Activated naive CD4-positive, alpha-beta T cell (primary cell): ENCODE results near the gene MRPL10.

Experiments used
- DNase-seq, 4 experiments: peaks; one replicate each; lab custom pipeline; 2025; lab: John Stamatoyannopoulos, UW

The MRPL10 gene

GRCh38 chr17:47831003-47831933 is at the start of gene MRPL10, which contains the start of gene LRRC46:
TSS of gene MRPL10 (minus strand) at chr17:47831541. CDS start at chr17:47831511, 30 bp downstream.
TSS of gene LRRC46 (plus strand) at chr17:47831670. CDS start at chr17:47831990, 320 bp downstream.
- DNase-seq: peak; percentile 77 to 85 (median 82)

GRCh38 chr17:47879776-47880454 is 48.6 kb upstream of the MRPL10 start:
- no peak for DNase-seq

GRCh38 chr17:47879028-47879585 is 47.8 kb upstream of the MRPL10 start:
- no peak for DNase-seq

GRCh38 chr17:47878203-47879027 is 47.1 kb upstream of the MRPL10 start:
- DNase-seq: no peak

- DNase-seq: no peak
Observed at GRCh38 chr17:47877368-47878034, 46.2 kb upstream of the MRPL10 start.

DNA sequence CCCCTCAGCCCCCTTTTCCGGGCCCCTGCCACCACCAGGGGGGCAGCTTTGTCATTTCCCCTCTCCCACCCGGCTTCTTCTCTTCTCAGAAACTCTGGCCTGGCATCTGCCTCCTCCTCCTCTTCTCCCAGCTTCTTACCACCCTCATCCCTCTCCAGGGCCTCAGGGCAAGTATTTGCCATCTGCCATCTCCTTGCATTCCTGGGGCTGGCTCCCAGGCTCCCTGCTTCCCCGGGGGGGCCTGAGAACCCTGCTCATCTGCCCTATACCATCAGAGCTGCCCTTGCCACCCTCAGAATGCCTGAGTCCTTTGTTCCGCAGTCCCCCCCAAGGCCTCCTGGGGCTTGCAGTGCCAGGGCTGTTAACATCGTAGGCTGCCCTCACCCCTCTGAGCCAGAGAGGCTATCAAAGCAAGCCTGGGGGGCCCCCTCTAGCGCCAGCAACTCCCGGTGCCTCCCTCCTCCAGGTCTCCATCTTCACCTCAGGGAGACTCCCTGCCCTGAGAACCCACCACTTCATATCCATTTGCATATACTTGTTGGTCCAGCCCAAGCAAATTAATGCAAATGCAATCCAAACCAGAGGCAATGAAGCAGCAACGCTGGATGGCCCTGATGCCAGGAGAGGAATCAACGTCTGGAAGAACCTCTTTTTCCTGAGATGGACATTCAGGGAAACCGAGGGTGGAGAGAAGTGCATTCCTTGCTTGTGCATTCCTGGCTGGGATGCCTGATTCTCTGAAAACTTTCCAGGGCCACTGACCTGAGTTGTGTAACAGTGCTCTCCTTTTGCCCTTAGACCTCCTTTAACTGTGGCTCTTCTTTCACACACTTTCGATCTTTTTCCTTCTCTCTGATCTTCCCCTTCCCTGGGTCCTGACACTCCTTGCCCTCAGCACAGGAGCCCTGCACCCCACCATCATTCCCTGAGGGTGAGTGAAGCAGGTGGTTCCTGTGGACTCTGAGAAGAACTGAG is 44.0 kb upstream of the MRPL10 start:
- no peak for DNase-seq

DNA sequence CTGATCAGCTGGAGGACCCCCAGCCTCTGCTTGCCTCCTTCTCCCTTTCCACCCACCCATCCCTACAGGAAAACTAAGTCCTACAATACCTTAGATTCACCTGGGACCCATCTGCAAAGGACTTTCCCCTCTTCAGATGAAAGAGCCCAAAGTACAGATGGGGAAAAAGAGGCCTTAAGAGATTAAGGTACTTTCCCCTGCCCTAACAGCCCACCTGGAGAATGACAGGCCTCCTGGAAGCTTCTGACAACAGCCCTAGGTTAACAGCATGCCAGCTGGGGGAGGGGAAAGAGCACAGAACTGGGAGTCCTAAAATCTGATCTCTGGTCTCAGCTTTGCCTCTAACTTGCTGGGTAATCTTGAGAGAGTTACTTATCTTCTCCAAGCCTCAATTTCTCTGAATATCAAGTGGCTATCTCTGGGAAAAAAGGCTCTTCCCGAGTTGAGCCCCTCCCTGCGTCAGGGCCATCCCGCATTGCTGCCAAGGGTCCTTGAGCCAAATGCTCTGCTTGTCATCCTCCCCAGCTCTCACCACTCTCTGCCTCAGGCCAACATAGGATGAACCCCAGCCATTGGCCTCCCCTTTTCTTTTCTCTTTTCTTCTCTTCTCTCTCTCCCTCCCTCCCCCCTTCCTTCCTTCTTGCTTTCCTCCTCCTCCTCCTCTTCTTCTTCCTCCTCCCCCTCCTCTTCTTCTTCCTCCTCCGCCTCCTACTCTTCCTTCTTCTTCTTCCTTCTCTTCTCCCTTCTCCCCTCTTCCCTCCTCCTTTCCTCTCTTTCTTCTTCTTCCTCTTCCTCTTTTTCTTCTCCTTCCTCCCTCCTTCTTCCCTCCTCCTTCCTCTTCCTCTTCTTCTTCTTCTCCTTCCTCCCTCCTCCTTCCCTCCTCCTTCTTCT is 42.1 kb upstream of the MRPL10 start:
- DNase-seq: no peak

- DNase-seq: no peak
Observed at GRCh38 chr17:47872651-47873161, 41.4 kb upstream of the MRPL10 start.

DNA sequence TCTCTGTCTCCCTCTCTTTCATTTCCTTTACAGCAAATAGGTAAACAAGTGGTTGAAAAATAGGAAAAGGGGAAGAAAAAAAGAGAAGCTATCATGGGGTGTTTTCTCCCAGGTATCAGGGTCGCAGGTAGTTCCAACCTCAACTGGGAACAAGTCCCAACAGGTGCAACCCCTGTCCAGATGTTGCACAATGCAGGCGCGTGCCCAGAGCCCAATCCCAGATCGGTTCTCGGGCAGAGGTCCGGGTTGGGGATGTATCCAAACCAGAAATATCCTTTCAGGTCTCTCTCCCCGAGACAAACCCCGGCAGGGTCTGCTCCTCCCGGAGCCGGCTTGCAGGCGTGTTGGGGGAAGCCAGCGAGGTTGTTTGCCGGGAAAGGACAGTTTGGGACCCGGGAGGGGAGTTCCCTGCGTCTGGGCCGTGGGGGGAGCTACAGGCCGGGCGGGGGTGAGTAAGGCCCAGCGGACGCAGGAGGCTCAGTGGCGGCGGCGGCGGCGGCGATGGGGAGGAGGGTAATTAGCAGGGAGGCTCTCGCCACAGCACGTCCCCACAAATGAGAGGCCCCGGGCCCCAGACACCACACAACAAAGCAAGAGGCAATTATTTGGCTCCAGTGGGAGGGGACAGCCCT is 40.8 kb upstream of the MRPL10 start:
- no peak for DNase-seq

DNA sequence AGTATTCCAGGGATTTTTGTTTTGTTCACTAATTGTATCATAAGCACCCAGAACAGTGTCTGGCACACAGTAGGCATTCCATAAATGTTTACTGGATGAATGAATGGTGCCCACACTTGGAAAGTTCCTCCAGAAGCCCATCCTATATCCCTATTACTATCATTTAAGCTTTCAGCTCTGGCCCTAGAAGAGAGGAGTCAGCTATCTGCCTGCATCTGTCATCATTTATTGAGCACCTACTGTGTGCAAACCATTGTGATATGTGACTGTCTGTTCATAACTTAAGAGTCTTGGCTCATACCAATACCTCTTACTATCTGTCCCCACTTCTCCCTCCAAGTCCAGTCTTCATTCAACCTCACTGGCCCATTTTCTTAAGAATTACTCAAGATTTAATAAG is 39.7 kb upstream of the MRPL10 start:
- DNase-seq: no peak

GRCh38 chr17:47870056-47870455 is 38.7 kb upstream of the MRPL10 start:
- DNase-seq: no peak

DNA sequence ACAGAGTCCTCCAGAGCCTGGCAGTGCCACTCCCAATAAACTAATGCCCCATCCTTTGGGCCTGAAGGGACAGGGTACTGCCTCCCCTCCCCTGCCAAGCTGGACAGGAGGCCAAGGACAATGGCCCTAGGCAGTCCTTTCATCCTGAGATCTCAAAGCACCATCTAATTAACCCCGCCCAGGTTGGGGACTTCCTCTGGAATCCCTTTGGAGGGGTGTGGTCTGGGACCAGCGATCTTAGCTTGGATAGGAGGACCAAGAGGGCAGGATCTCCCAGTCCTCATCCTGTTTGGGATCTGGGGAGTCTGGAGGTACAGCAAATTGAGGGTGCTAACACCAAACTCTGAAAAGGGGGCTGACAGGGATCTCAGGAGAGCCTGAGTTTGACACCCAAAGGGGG is 37.8 kb upstream of the MRPL10 start:
- DNase-seq: no peak

DNA sequence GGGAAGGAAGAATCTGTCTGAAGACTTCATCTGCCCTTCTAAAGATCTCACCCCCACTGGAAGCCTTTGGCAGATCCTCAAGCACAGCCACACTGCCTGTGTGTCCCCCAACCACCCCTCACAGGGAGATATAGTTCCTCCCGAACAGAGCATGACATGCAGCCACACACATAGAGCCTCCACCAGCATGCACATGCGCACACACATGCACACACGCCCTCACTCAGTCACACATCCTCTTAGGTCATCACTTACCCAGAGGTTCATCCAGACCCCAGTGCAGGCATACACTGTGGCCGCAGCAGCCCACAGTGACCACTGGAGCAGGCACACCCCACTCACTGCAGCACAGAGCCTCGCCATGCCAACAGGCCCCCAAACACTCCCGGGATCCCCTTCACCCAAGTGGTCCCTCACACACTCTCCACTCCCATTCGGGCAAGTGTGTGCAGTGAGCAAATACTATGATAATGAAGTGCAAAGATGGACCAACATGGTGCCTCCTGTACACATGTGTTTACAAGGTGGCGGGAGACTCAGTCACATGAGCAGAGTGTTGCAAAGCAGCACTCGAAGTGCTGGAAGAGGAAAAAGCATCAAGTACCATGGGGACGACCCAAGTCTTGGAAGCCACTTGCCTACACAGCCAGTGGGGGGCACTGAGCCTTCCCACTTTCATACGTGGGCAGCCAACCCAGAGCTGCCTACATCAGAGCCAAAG is 36.6 kb upstream of the MRPL10 start:
- no peak for DNase-seq

- no peak for DNase-seq
Observed at GRCh38 chr17:47866941-47867340, 35.6 kb upstream of the MRPL10 start.

DNA sequence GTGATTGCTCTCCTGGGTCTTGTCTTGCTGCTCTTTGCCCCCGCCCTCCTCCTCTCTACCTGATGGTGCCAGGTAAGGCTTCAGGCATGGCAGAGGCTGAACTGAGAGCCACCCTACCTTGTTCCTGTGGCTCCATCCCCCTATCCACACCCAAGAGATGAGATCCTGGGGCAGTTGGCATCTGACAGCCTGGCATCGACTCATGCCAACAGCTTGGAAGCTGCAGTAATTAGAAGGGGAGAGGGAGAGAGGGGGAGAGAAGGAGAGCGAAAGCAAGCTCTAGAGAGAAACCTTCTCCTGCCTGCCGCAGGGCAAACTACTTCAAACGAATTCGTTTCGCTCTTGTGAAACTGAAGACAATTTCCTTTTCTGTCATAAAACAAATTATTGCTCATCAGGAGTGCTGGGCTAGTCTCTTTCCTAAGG is 33.5 kb upstream of the MRPL10 start:
- no peak for DNase-seq

DNA sequence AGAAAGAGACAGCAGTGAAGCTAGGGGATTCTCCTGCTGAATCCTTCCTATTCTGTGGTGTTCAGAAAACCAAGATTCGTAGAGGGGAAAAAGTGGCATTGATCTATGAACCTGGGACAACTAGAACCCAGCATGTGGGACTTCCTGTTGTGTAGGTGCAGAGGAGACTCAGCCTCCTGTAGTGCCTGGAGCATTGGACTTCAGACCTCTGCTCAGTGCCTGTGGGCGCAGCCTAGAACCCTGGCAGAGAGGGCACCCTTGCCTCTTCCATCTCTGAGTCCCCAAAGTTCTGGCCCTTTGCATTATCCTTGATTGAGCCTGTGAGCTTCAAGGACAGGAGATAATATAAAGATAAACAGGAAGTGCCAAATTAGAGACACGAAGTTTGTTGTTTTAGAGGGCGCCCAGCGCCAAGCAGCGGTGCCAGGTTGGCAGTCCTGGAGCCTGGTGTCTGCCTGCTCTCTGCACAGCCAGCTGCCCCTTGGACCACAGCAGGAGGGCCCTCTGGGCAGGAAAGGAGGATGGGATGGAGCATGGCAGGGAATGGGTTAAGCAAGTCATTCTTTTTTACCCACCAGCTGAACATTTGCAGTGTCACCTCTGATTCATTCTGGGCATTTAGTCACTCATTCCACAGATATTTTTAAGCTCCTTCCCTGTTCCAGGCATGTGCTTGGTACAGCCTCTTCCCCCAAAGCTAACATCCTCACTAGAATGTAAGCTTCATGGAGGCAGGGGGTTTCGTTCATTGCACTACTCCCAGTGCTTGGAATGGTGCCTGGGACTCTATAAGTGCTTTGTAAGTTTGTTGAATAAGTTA is 31.5 kb upstream of the MRPL10 start:
- DNase-seq: no peak

DNA sequence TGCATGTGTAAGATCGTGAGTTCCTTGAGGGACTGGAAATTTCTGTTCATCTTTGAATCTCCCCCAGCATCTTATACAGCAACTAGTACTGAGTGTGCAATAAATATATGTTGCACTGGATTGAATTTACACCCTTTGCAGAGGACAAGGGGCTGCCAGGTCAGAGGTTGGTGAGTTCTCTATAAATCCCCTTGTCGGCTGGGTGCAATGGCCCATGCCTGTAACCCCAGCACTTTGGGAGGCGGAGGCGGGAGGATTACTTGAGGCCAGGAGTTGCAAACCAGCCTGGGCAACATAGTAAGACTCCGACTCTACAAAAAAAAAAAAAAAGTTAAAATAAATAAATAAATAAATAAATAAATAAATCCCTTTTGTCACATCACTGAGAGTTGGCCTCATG is 29.0 kb upstream of the MRPL10 start:
- no peak for DNase-seq
